ENCODE results near the gene NUTM2D. TPM values are rescaled to one million over a fixed set of nuclear protein-coding genes. Genes with fewer than 3 reads are reported as not detected.

The NUTM2D gene
- total RNA-seq, 1 experiment from 2014 or later = 0.19 TPM

Small RNA genes lying within 50 kb of the gene (small RNA-seq; reads per million reads assigned to genes)
- not detected for gene AL355334.1

Other genes starting within 250 kb of the NUTM2D start
- gene NUTM2A, start 132.3 kb upstream of the NUTM2D start, total RNA-seq (2014; rRNA removed; shearing (Covaris generic); ENCODE audit: low replicate concordance) = 0.14 and 0.26 TPM in 2 replicates
- gene MINPP1, start 147.1 kb downstream of the NUTM2D start, total RNA-seq (2014; rRNA removed; shearing (Covaris generic); ENCODE audit: low replicate concordance) = 12.2 and 13.3 TPM in 2 replicates

Measured in Karpas-422 (cell line).